Measurements from ENCODE around the gene CTAGE1. TPM values are rescaled to one million over a fixed set of nuclear protein-coding genes. Genes with fewer than 3 reads are reported as not detected.

CTAGE1 gene
- total RNA-seq (under 0.01 TPM in 1 of 2 replicates, not detected in the other), polyA plus RNA-seq (0.02 TPM in 1 of 2 replicates, not detected in the other), polyA minus RNA-seq (ENCODE audit: low replicate concordance) (not detected in 2 replicates)
- not detected in 2 replicates for polyA plus RNA-seq (2012)

GRCh38 chr18:22417496-22418188 lies at the start of gene CTAGE1:
CTAGE1 (minus strand) TSS chr18:22417915; CDS start chr18:22417811, 104 bp downstream.
- no peak within 1 kb of the TSS for H3K4me3 ChIP-seq (replicated peaks in 1 of 4; ENCODE audit: control extremely low read depth in 1 of 4, insufficient read depth in 1 of 4, low read depth in 3 of 4, low read length in 4 of 4)

GRCh38 chr18:22466608-22467395 lies 49.1 kb upstream of the CTAGE1 start:
- Histone ChIP-seq H3K4me3 (replicated peaks in 1 of 4; ENCODE audit: control extremely low read depth in 1 of 4, insufficient read depth in 1 of 4, low read depth in 3 of 4, low read length in 4 of 4) (peak overlapping the region in 2 of 4 experiments; percentile 4 to 7), H3K27ac (ENCODE audit: insufficient read depth, low read length) (peak overlapping the region; percentile 79), H3K79me2 (ENCODE audit: control insufficient read depth, insufficient read depth, low read length) (no peaks in the 10 kb centered on the region), H3K27me3 (ENCODE audit: control insufficient read depth, insufficient read depth, low read length) (no peaks in the 10 kb centered on the region), H3K36me3 (ENCODE audit: control insufficient read depth, insufficient read depth, low read length) (no peaks in the 10 kb centered on the region), H4K20me1 (ENCODE audit: control insufficient read depth, extremely low read depth, insufficient read depth, low read length) (no peaks in the 10 kb centered on the region), H3K9me3 (ENCODE audit: control insufficient read depth, insufficient read depth, low read depth, low read length) (no peaks in the 10 kb centered on the region), H3K9ac (ENCODE audit: insufficient read depth, low read length) (peak overlapping the region; percentile 41), H2AFZ (ENCODE audit: low read length) (no peak overlapping the region), H3K4me2 (ENCODE audit: extremely low read depth, insufficient read depth, low read length) (peak overlapping the region; percentile 55), H3K4me1 (ENCODE audit: control insufficient read depth, extremely low read depth, insufficient read depth, low read length) (peaks cover 27% of the 10 kb centered on the region)
- peak; percentile 75 to 92 for DNase-seq (ENCODE audit: low read depth in 2 of 2)
- TF ChIP-seq EZH2 (IDR thresholded peaks at IDR 0.05; ENCODE audit: low read length, missing control alignments) (no peak), CTCF (conservative IDR thresholded peaks at IDR 0.05 in 1 of 2, IDR thresholded peaks at IDR 0.05 in 1 of 2; ENCODE audit: low read depth in 1 of 2, low read length in 2 of 2) (no peak)

More at GRCh38 chr18:22417496-22418188, at the start of gene CTAGE1:
- peak in 1 of 2 donors; percentile 73 for DNase-seq (ENCODE audit: low read depth in 2 of 2)
- no peaks in the 10 kb centered on the region for H3K4me1 ChIP-seq (ENCODE audit: control insufficient read depth, extremely low read depth, insufficient read depth, low read length)
- H3K36me3 ChIP-seq (ENCODE audit: control insufficient read depth, insufficient read depth, low read length), result no peaks in the 10 kb centered on the region
- no peaks in the 10 kb centered on the region for H3K9me3 ChIP-seq (ENCODE audit: control insufficient read depth, insufficient read depth, low read depth, low read length)
- H3K4me2 ChIP-seq (ENCODE audit: extremely low read depth, insufficient read depth, low read length), result no peak within 1 kb of the TSS
- H2AFZ ChIP-seq (ENCODE audit: low read length), result no peak within 1 kb of the TSS
- H4K20me1 ChIP-seq (ENCODE audit: control insufficient read depth, extremely low read depth, insufficient read depth, low read length), result no peaks in the 10 kb centered on the region
- H3K27ac ChIP-seq (ENCODE audit: insufficient read depth, low read length), result no peak within 1 kb of the TSS
- no peak within 1 kb of the TSS for H3K9ac ChIP-seq (ENCODE audit: insufficient read depth, low read length)
- no peak for TF ChIP-seq EZH2 (IDR thresholded peaks at IDR 0.05; ENCODE audit: low read length, missing control alignments)
- no peak for TF ChIP-seq CTCF (conservative IDR thresholded peaks at IDR 0.05 in 1 of 2, IDR thresholded peaks at IDR 0.05 in 1 of 2; ENCODE audit: low read depth in 1 of 2, low read length in 2 of 2)
- no peaks in the 10 kb centered on the region for H3K79me2 ChIP-seq (ENCODE audit: control insufficient read depth, insufficient read depth, low read length)
- no peaks in the 10 kb centered on the region for H3K27me3 ChIP-seq (ENCODE audit: control insufficient read depth, insufficient read depth, low read length)

GRCh38 chr18:22465859-22466457 lies 48.2 kb upstream of the CTAGE1 start:
- Histone ChIP-seq H3K27ac (ENCODE audit: insufficient read depth, low read length) (peak overlapping the region; percentile 79), H2AFZ (ENCODE audit: low read length) (peak overlapping the region; percentile 39), H3K9me3 (ENCODE audit: control insufficient read depth, insufficient read depth, low read depth, low read length) (no peaks in the 10 kb centered on the region), H3K36me3 (ENCODE audit: control insufficient read depth, insufficient read depth, low read length) (no peaks in the 10 kb centered on the region), H3K4me3 (replicated peaks in 1 of 4; ENCODE audit: control extremely low read depth in 1 of 4, insufficient read depth in 1 of 4, low read depth in 3 of 4, low read length in 4 of 4) (peak overlapping the region in 1 of 4 experiments; percentile 7), H4K20me1 (ENCODE audit: control insufficient read depth, extremely low read depth, insufficient read depth, low read length) (no peaks in the 10 kb centered on the region), H3K9ac (ENCODE audit: insufficient read depth, low read length) (no peak overlapping the region), H3K27me3 (ENCODE audit: control insufficient read depth, insufficient read depth, low read length) (no peaks in the 10 kb centered on the region), H3K79me2 (ENCODE audit: control insufficient read depth, insufficient read depth, low read length) (no peaks in the 10 kb centered on the region), H3K4me2 (ENCODE audit: extremely low read depth, insufficient read depth, low read length) (peak overlapping the region; percentile 59), H3K4me1 (ENCODE audit: control insufficient read depth, extremely low read depth, insufficient read depth, low read length) (peaks cover 23% of the 10 kb centered on the region)
- peak; percentile 95 to 98 for DNase-seq (ENCODE audit: low read depth in 2 of 2)
- TF ChIP-seq EZH2 (IDR thresholded peaks at IDR 0.05; ENCODE audit: low read length, missing control alignments) (no peak), CTCF (conservative IDR thresholded peaks at IDR 0.05 in 1 of 2, IDR thresholded peaks at IDR 0.05 in 1 of 2; ENCODE audit: low read depth in 1 of 2, low read length in 2 of 2) (no peak)
